Panc1 (cell line): ENCODE results near the gene ARFGAP2. TPM values are rescaled to one million over a fixed set of nuclear protein-coding genes. Genes with fewer than 3 reads are reported as not detected.
A peak's percentile ranks its signal among the peaks of the same experiment; 100 is the strongest.

Source experiments
- ATAC-seq: fragments of 200-7000 bp; cut with Tn5 transposase; 2 replicates; pipeline ENCODE4 v1.9.1; 2020; ENCODE audit warnings: mild to moderate bottlenecking, moderate library complexity
- BruUV-seq: library from RNA; stranded (reverse); fragments of 400-500 nt; replicated peaks from 2 replicates; lab custom pipeline; 2021; lab: Mats Ljungman, UMichigan
- CTCF ChIA-PET: fragments of 300-600 bp; sonication (Branson Sonifier 250); formaldehyde crosslinking; loops from one replicate; lab custom pipeline; 2022; ENCODE audit warnings: antibody characterized with exemption; lab: Charles Lee
- POLR2A ChIA-PET: fragments of 300-600 bp; sonication (Branson Sonifier 250); formaldehyde crosslinking; loops from one replicate; lab custom pipeline; 2022; ENCODE audit warnings: antibody characterized with exemption; lab: Charles Lee
- DNase-seq: peaks from one replicate; pipeline ENCODE4 v3.0.0-alpha.2; 2010; ENCODE audit warnings: low read depth, low spot score
- H3K27ac ChIP-seq: 2 replicates; pipeline ENCODE4 v1.5.1; 2011; ENCODE audit warnings: mild to moderate bottlenecking, low read length, inconsistent platforms
- H3K27me3 ChIP-seq: fragments of 200-500 bp; sonication (Bioruptor generic); 2 replicates; pipeline ENCODE4 v1.6.0; 2014; ENCODE audit warnings: low read length, inconsistent platforms; ENCODE audit not compliant: control insufficient read depth, insufficient read depth
- H3K36me3 ChIP-seq: fragments of 200-500 bp; sonication (Bioruptor generic); 2 replicates; pipeline ENCODE4 v1.5.1; 2014; ENCODE audit warnings: inconsistent platforms, mild to moderate bottlenecking, low read length, moderate library complexity; ENCODE audit not compliant: control insufficient read depth, insufficient read depth
- H3K4me1 ChIP-seq: 2 replicates; pipeline ENCODE4 v1.5.1; 2011; ENCODE audit warnings: inconsistent platforms, mild to moderate bottlenecking, low read length, moderate library complexity; ENCODE audit not compliant: control insufficient read depth, insufficient read depth
- H3K4me3 ChIP-seq, 2 experiments: 2 replicates each; pipeline ENCODE4 v1.5.1; 2011 to 2012; ENCODE audit warnings: low read depth in 2 of 2, low read length in 2 of 2, mild to moderate bottlenecking in 2 of 2, inconsistent platforms in 1 of 2, moderate library complexity in 1 of 2
- H3K9me3 ChIP-seq: fragments of 200-500 bp; sonication (Bioruptor generic); 2 replicates; pipeline ENCODE4 v1.5.1; 2014; ENCODE audit warnings: low read depth, mild to moderate bottlenecking, inconsistent platforms, low read length, moderate library complexity; ENCODE audit not compliant: control insufficient read depth, insufficient read depth
- POLR2AphosphoS5 ChIP-seq: IDR thresholded peaks from 2 replicates; pipeline ENCODE4 v1.6.1; 2012; ENCODE audit warnings: mild to moderate bottlenecking, low read depth, low read length, moderate library complexity
- SIN3A ChIP-seq: IDR thresholded peaks from 2 replicates; pipeline ENCODE4 v1.6.1; 2012; ENCODE audit warnings: low read depth, mild to moderate bottlenecking, low read length, moderate library complexity, borderline replicate concordance; ENCODE audit not compliant: insufficient read depth
- TCF7L2 ChIP-seq: IDR thresholded peaks from 2 replicates; pipeline ENCODE4 v1.6.1; 2011; ENCODE audit warnings: mild to moderate bottlenecking, low read depth, low read length, inconsistent platforms
- in situ Hi-C: cut with HindIII; loops from 2 replicates; pipeline ENCODE4 v1.10.0; 2016; ENCODE audit warnings: low sequenced_read_pairs, low pct_unique_long_range_greater_than_20kb
- intact Hi-C: fragments of 100-400 bp; cut with micrococcal nuclease; formaldehyde crosslinking; loops from one replicate; pipeline ENCODE4 v1.10.0; 2022; ENCODE audit not compliant: unreplicated experiment
- total RNA-seq: library from RNA; stranded (reverse); gene quantifications from one replicate; pipeline ENCODE4 v1.2.1, GENCODE V29; 2021; ENCODE audit not compliant: unreplicated experiment
- TF ChIP-seq, protein P1 (sequence below), 2 experiments: IDR thresholded peaks; 2 replicates each; pipeline ENCODE4 v1.6.1; 2011 to 2012; ENCODE audit warnings: low read depth in 2 of 2, control low read depth in 1 of 2, low read length in 1 of 2, mild to moderate bottlenecking in 1 of 2, moderate library complexity in 1 of 2; ENCODE audit not compliant: insufficient read depth in 1 of 2
- TF ChIP-seq, protein P2 (sequence below): fragments of 450-650 bp; IDR thresholded peaks from 2 replicates; pipeline ENCODE4 v1.5.1; 2017; ENCODE audit warnings: mild to moderate bottlenecking

Gene ARFGAP2
- total RNA-seq, 1 experiment from 2014 or later = 61.4 TPM

DNA sequence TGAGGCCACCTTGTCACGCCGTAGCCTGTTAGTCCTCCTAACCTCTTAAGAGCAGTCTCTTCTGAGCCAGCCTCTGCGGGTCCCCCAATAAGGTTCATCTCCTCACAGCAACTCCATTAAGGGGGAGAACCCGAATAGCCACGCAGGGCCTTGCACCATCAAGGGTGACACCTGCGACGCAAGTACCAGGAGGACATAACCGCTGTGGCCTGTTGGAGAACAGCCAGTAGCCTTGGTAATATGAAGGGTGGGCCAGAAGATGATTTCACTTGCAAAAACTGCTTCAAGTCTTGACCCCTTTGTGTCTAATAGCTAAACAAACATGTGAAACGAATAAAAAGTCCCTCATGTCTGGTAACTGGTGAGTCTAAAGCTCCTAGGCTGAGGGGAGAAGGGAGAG lies 14.8 kb downstream of the ARFGAP2 start:
- Histone ChIP-seq H3K27ac (no peak overlapping the region), H3K36me3 (peaks cover 4% of the 10 kb centered on the region; the same call in 1 of the 2 replicates), H3K9me3 (no peaks in the 10 kb centered on the region), H3K4me3 (no peak overlapping the region), H3K4me1 (peaks cover 5% of the 10 kb centered on the region; the same call in 1 of the 2 replicates), H3K27me3 (no peaks in the 10 kb centered on the region)
- DNase-seq = no peak
- BruUV-seq = TSS peak; percentile 51
- TF ChIP-seq, protein P1, sequence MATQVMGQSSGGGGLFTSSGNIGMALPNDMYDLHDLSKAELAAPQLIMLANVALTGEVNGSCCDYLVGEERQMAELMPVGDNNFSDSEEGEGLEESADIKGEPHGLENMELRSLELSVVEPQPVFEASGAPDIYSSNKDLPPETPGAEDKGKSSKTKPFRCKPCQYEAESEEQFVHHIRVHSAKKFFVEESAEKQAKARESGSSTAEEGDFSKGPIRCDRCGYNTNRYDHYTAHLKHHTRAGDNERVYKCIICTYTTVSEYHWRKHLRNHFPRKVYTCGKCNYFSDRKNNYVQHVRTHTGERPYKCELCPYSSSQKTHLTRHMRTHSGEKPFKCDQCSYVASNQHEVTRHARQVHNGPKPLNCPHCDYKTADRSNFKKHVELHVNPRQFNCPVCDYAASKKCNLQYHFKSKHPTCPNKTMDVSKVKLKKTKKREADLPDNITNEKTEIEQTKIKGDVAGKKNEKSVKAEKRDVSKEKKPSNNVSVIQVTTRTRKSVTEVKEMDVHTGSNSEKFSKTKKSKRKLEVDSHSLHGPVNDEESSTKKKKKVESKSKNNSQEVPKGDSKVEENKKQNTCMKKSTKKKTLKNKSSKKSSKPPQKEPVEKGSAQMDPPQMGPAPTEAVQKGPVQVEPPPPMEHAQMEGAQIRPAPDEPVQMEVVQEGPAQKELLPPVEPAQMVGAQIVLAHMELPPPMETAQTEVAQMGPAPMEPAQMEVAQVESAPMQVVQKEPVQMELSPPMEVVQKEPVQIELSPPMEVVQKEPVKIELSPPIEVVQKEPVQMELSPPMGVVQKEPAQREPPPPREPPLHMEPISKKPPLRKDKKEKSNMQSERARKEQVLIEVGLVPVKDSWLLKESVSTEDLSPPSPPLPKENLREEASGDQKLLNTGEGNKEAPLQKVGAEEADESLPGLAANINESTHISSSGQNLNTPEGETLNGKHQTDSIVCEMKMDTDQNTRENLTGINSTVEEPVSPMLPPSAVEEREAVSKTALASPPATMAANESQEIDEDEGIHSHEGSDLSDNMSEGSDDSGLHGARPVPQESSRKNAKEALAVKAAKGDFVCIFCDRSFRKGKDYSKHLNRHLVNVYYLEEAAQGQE (IDR thresholded peaks at IDR 0.05; ENCODE audit: insufficient read depth in 1 of 2, low read depth in 2 of 2, low read length in 1 of 2) = no peak
- TF ChIP-seq, protein P2, sequence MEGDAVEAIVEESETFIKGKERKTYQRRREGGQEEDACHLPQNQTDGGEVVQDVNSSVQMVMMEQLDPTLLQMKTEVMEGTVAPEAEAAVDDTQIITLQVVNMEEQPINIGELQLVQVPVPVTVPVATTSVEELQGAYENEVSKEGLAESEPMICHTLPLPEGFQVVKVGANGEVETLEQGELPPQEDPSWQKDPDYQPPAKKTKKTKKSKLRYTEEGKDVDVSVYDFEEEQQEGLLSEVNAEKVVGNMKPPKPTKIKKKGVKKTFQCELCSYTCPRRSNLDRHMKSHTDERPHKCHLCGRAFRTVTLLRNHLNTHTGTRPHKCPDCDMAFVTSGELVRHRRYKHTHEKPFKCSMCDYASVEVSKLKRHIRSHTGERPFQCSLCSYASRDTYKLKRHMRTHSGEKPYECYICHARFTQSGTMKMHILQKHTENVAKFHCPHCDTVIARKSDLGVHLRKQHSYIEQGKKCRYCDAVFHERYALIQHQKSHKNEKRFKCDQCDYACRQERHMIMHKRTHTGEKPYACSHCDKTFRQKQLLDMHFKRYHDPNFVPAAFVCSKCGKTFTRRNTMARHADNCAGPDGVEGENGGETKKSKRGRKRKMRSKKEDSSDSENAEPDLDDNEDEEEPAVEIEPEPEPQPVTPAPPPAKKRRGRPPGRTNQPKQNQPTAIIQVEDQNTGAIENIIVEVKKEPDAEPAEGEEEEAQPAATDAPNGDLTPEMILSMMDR = no peak
- TF ChIP-seq SIN3A = no peak
- TF ChIP-seq TCF7L2 = no peak
- no peak for TF ChIP-seq POLR2AphosphoS5
- ATAC-seq = no peak
- CTCF ChIA-PET = no interaction called here
- intact Hi-C loops = loop anchor here (1.0 kb wide), 1 partner anchor 273 kb away; no protein-coding TSS in a partner anchor
- POLR2A ChIA-PET = no interaction called here
- in situ Hi-C loops = no loop called here

DNA sequence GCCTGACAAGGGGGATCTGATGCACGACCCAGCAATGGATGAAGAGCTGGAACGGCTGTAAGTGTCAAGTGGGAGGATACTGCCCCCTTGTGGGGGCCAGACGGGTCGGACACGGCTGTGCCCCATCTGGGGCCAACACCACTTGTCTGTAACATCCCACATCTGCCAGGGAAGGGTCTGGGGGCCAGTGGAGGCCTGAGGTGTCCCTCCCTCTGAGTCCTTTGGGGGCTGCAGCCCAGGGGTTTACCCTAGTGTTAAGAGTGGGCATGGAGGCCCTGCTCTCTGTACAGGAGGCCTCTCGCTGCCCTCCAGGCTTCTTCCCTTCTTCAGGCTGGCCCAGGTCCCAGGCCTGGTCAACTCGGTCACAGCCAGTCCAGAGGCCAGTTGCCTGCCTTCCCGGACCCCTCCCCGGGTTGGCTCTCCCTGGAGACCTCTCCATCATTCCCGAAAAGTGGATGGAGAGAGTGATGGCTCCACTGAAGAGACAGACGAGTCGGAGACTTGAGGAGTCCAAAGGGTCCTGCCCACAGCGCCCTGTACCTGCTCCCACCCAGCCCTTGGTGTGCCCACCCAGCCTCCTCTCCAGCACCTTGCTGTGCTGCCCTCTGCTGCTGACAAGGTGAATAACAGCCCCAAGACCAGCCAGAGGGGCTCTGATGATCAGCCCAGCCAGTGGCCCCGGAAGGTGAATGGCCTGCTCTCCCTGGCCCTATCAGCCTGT lies 15.4 kb downstream of the ARFGAP2 start:
- BruUV-seq = no TSS peak
- peaks cover 5% of the 10 kb centered on the region; the same call in 1 of the 2 replicates for H3K4me1 ChIP-seq
- no peak overlapping the region for H3K27ac ChIP-seq
- intact Hi-C loops (loop anchor here (1.0 kb wide), 1 partner anchor 272 kb away; no protein-coding TSS in a partner anchor), in situ Hi-C loops (no loop called here)
- POLR2A ChIA-PET = no interaction called here
- no peak for TF ChIP-seq TCF7L2
- TF ChIP-seq, protein P2 = peak; percentile 89
- H3K4me3 ChIP-seq = no peak overlapping the region
- ATAC-seq (peak; percentile 88), DNase-seq (no peak)
- no peaks in the 10 kb centered on the region; the same call in 1 of the 2 replicates for H3K36me3 ChIP-seq
- no peaks in the 10 kb centered on the region for H3K27me3 ChIP-seq
- CTCF ChIA-PET = interaction anchor here (0.6 kb wide), 2 partner anchors 197 to 537 kb away, joined by 3 to 6 read pairs; no protein-coding TSS in a partner anchor
- no peaks in the 10 kb centered on the region for H3K9me3 ChIP-seq
